ENCODE data around the gene ARHGAP12.
A peak's percentile ranks its signal among the peaks of the same experiment; 100 is the strongest.

ARHGAP12 gene

GRCh38 chr10:31927884-31928548 is 615 bp downstream of the ARHGAP12 start (continued):
- TF ChIP-seq REST (tag by site-specific recombination; IDR thresholded peaks at IDR 0.05) (no peak), ZBTB8A (tag by site-specific recombination; IDR thresholded peaks at IDR 0.05) (peak; percentile 14), ZEB2 (tag by site-specific recombination; IDR thresholded peaks at IDR 0.05) (peak; percentile 41; the same call in 1 of the 2 replicates), ZBTB44 (tag by site-specific recombination; IDR thresholded peaks at IDR 0.05) (no peak), ZFP3 (tag by site-specific recombination; IDR thresholded peaks at IDR 0.05; ENCODE audit: low read depth) (0 out of 2 replicates have a peak, but pooled peaks have one; percentile 10), ZNF280D (tag by site-specific recombination; IDR thresholded peaks at IDR 0.05) (no peak), ZNF549 (tag by site-specific recombination; IDR thresholded peaks at IDR 0.05) (no peak), ZNF335 (tag by site-specific recombination; conservative IDR thresholded peaks at IDR 0.05) (peak; percentile 48), ZNF777 (tag by site-specific recombination; IDR thresholded peaks at IDR 0.05; ENCODE audit: borderline replicate concordance) (no peak), ZNF266 (tag by site-specific recombination; IDR thresholded peaks at IDR 0.05; ENCODE audit: low read depth) (no peak), ZNF362 (tag by site-specific recombination; IDR thresholded peaks at IDR 0.05) (no peak), ZNF302 (tag by site-specific recombination; IDR thresholded peaks at IDR 0.05; ENCODE audit: low read depth) (no peak), ZNF837 (tag by site-specific recombination; IDR thresholded peaks at IDR 0.05) (no peak), ZSCAN30 (tag by site-specific recombination; IDR thresholded peaks at IDR 0.05) (no peak), CTCF (tag by site-specific recombination; IDR thresholded peaks at IDR 0.05) (peak; percentile 45; the same call in 1 of the 2 replicates), ZNF585B (tag by site-specific recombination; IDR thresholded peaks at IDR 0.05) (no peak), ZNF311 (tag by site-specific recombination; IDR thresholded peaks at IDR 0.05; ENCODE audit: borderline replicate concordance) (no peak), OSR2 (tag by site-specific recombination; IDR thresholded peaks at IDR 0.05) (no peak), ZNF24 (tag by site-specific recombination; IDR thresholded peaks at IDR 0.05) (no peak), MEIS1 (CRISPR knock-in tag; IDR thresholded peaks at IDR 0.05; ENCODE audit: borderline replicate concordance) (no peak), ZNF843 (tag by site-specific recombination; IDR thresholded peaks at IDR 0.05) (no peak), ZNF2 (tag by site-specific recombination; IDR thresholded peaks at IDR 0.05) (no peak), ZNF416 (tag by site-specific recombination; IDR thresholded peaks at IDR 0.05) (no peak), MZF1 (tag by site-specific recombination; IDR thresholded peaks at IDR 0.05; ENCODE audit: borderline replicate concordance) (peak; percentile 40; the same call in 1 of the 2 replicates), ZNF792 (tag by site-specific recombination; IDR thresholded peaks at IDR 0.05) (no peak), HIC1 (tag by site-specific recombination; IDR thresholded peaks at IDR 0.05) (peak; percentile 70), ZSCAN23 (tag by site-specific recombination; IDR thresholded peaks at IDR 0.05) (no peak)
